ENCODE results near the gene COL6A5.
"Not testable (repeated sequence)": the region's sequence is repeated elsewhere in the genome, so short reads cannot be mapped to it uniquely, and the experiment has no call there.

COL6A5 gene

DNA sequence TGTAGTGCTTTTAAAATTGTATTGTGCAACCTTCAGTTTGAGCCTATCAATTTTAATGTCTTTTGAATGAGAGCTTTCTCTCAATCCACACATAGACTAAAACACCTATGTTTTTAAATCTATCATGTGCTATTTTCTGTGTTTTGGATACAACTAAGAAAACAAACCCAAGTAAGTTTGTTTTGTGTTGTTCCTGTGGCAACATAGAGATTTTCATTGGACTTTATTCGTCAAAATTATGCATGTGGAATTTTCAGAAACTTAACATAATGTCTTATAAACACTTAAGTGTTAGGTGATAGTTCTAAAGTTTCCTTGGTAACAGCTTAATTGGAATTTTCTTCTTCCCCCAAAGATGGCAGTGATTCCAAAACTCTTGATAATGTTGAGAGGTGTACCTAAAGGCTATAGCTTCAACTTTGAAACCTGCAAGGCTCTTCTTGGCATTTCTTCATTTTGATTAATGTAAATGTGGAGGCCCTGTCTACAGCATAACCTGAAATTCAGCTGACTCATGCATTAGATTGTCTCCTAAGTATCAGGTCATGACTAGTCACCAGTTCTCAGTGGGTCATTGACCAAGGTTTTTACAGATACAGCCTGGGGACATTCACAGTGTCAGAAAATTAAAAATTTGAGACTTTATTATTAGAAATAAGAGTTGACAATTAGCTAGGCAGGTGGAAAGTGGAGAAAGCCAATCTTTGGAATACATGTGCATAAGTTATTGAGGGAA, 44.4 kb downstream of the COL6A5 start:
- DNase-seq: no peak

DNA sequence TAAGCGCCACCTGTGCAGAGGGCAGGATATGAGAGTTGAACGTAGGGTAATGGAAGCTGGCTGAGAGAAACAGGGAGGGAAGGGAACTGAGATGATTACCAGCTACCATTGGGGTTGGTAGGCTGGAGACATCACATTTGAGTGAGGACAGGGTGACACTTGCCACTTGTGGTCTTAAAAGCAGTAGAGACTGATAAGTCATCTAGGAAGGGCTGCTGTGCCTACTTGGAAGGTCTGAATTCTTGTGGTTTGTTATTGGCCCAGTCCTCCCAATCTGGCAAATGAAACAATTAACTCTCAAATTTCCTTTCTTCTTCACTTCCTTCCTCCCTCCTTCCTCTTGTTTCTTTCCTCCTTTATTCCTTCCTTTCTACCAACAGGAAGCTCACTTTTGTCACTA, 46.8 kb downstream of the COL6A5 start:
- no peak for DNase-seq

DNA sequence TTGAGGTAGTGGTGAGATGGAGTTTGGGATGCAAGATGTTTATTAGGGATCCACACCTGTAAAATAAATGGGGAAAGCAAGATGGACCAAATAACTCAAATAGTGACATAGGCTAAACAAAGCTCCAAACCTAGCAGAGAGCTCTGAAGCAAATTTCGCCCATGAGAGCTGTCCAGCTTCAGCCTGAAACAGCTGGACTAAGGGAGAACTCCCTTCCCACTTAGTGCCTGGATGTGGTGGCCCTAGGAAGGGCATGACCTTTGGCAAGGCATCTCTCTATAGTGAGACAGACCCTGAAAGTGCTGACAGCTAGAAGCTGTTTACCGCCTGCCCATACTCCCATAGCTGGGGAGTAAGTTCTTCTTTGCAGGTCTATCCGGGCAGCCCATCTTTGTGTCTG, 48.1 kb downstream of the COL6A5 start:
- DNase-seq: no peak

DNA sequence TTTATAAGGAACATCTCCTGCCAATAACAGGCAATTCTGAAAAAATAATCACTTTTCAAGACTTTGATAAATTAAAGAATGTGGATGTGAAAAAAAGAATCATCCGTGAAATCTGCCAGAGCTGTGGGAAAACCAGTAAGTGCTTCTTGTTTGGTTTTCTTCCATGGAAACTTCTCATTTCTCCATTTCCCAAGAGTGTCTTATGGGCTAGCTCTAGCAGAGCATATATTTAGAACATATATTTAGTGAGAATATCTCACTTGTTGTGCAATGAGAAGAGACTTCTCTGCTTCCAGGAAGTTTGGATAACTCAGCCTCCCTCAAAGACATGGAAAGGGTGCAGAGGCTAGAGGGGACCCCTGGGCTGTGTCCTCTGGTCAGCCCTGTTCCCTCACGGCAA, 49.9 kb downstream of the COL6A5 start:
- DNase-seq: no peak

DNA sequence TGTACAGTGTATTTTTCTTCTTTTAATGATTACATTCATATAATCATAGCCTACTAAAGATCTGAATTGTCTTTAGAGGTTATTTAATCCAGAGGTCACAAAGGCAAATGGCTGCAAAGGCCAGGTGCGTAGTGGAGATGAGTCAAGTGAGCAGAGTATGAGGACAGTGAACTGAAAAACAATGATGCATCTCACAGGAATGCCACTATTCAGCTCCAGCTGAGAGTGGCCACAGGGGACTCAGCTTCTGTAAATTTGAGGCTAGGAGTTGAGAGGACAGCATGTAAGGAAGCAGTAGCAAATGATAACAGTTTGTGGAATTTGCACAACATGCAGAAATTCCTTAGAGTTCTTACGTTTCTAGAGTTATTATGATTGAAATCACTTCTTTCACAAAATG, 50.4 kb downstream of the COL6A5 start:
- DNase-seq: no peak

DNA sequence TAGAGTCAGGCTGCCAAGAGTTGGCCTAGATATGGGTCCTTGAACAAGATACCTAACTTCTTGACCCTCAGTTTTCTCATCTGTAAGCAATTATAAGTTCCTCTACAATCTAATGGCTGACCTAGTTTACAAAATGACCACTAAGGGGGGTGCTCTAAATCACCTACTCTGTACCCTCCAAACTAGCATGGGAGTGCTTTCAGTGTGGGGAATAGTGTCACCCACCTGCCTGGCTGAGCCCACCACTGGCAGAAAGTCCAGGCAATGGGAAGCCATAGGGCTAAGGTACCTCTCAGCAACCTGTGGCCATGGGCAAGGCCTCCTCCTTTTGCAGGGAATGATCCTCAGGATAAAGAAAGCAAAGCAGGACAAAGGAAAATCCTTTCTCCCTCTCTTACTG, 58.9 kb downstream of the COL6A5 start:
- DNase-seq: no peak

DNA sequence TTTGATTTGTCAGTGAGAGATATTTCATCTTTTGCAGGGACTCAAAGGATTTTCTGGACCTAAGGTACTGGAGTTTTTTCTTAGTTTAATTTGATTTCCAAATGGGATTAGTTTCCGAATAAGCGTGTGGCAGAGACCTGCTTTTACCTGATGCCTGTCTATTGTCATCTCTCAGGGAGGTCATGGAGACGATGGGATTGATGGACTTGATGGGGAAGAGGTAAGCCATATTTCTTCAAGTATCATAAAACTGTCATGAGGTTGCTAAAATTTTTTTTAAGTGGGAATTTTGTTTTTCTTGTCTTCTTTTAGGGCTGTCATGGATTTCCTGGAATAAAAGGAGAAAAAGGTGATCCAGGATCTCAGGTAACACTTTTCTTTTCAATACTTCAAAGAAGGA, 60.5 kb downstream of the COL6A5 start:
- DNase-seq: no peak

DNA sequence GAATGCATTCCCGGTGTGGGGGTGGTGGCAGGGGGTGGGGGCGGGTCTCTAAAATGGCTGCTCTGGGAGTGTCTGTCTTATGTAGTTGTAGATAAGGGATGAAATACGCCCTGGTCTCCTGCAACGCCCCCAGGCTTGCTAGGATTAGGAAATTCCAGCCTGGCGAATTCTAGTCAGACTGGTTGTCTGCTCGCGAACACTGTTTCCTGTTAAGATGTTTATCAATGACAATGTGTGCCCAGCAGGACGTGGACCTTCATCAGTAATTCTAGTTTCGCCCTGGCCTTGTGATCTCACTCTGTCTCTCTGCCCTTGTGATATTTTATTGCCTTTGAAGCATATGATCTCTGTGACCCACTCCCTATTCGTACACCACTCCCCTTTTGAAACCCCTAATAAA, 62.8 kb downstream of the COL6A5 start:
- DNase-seq: not testable (repeated sequence)

DNA sequence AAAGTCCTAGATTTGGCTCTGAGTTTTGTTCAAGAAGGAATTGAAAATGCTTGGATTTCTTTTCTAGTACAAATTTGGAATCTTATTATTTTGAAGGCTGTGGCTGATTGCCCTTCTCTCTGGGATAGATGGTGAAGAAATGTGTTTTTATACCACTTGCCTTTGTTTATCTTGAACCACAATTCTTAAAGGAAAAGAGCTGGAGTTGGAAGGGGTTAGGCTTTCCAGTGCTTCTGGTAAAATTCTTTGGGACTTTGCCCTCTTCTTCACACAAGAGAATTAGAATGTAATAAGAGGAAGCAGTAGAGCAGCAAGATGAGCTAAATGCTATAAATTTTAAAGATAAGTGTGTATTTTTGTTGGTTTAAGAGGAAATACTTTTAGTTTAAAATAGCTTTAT, 65.8 kb downstream of the COL6A5 start:
- DNase-seq: no peak

DNA sequence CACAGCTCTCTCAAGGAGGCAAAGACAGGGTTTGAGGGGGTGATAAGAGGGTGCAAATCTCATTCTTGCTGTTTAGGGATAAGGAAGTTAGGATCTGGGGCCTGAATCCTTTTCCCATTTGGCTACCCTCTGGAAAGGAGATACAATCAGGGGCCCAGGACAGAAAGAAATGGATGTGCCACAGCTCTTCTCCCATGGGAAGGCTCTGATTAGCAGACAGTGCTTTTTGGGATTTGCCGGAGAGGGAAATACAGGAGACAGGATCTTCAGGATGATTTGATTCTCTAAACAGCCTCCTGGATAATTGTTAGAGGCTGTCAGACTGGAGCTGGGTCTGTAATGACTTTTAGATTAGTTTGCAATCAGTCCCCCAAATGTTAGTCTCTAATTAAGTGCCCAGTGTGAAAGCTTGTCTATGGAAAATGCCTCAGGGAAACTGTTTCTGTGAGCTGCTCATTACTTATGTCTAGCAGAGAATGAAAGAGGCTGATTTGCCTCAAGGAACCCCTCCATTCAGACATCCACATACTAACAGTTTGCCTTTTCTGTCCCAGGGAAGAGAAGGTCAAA, 67.6 kb downstream of the COL6A5 start:
- no peak for DNase-seq

DNA sequence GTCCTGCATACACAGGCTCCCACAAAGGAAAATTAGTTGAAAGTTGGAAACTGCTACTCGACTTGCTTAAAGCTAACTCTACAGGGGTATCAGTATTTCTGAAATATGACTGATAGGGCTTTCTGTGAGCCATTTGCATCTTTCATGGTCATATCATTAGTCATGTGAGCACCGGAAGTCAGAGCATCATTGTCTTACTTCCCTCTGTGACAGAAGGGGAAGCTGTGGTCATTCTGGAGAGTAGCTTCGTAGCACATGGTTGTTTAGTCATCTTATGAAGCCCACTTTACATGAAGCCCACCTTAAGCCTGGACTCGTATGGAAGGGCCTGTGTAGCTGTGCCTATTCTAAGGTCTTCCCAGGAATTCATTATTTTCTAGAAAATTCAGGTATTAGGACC, 69.0 kb downstream of the COL6A5 start:
- no peak for DNase-seq

DNA sequence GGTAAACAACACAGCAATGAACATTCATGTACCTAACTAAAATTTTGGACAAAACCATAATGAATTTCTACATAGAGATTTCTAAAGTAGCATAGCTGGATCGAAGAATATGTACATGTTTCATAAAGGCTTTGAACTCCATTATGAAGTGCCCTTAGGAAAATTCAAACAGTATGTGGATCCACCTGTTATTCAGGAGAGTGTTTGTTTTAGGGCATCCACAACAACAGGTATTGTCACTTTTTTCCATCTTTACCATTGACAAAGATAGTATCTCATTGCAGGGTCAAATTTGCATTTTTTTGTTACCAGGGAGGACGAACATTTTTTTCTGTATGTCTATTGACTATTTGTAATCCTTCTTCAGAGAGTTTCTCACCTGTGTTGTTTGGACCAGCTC, 75.0 kb downstream of the COL6A5 start:
- no peak for DNase-seq

DNA sequence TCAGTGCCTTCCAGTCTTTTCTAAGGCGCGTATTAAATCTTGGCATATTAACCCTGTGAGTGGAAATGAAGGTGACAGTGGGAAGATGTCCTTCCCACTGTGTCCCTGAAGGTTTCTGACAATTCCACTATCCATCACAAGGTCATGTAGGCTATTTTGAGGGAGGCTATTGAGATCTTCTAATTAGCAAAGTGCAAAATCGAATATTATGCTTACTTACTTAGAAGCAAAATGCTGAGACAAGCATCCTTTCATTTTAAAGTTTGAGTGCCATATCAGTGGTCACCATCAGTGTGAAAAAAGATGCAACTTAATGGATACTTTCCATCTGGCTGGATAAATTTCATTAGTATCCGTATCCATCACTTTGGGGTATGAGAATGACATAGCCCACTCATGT, 77.6 kb downstream of the COL6A5 start:
- DNase-seq: no peak

DNA sequence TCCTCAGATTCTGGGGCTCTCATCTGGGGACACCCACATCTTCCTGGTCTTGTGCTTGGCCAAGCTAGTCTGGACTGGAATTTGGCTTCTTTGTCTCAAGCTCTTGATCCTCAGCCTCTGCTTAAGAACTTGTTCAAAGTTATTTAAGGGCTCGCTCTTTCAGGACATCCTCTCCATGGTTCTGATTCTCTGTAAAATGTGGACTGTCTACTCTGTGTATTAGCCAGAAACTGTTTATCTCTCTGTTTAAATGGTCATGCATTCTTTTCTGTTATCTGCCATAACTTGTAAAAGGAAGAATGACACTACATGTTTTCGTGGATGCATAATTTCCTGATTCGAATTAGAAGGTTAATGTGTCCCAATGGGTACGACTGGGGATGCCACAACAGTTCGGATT, 79.4 kb downstream of the COL6A5 start:
- DNase-seq: no peak

DNA sequence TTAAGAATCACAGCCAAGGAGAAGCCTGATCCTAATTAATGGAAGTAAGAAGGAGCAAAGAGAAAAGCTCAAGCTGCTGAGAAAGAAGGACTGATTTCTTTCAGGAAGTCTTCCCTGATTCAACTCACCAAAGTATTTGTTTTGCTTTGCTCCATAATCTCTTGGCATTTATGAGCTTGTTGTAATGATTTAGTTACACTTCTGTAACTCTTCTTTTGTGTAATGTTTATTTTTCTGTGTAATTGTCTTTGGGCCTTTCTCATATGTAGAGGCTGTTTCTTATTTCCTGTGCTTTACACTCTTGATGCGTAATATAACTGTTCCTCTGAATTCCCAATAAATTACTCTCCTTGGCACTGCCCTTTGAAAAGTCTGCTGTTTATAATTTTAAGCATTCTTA, 80.0 kb downstream of the COL6A5 start:
- no peak for DNase-seq

DNA sequence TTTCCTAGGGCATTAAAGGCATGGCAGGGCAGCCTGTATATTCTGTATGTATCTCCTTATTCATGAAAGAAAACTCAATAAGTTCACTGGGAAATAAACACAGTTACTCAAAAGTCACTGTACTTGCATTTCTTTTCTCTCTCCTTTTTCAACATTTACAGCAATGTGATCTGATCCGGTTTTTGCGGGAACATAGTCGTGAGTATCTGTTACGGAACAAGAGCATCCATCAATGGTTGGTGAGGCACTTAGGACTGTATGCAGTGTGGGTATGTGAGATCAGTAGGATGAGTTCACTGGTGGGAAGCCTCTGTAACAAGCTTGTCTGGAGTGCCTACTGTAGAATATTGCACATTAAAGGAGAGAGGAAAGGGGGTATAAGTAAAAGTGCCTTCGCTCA, 80.7 kb downstream of the COL6A5 start:
- DNase-seq: no peak

DNA sequence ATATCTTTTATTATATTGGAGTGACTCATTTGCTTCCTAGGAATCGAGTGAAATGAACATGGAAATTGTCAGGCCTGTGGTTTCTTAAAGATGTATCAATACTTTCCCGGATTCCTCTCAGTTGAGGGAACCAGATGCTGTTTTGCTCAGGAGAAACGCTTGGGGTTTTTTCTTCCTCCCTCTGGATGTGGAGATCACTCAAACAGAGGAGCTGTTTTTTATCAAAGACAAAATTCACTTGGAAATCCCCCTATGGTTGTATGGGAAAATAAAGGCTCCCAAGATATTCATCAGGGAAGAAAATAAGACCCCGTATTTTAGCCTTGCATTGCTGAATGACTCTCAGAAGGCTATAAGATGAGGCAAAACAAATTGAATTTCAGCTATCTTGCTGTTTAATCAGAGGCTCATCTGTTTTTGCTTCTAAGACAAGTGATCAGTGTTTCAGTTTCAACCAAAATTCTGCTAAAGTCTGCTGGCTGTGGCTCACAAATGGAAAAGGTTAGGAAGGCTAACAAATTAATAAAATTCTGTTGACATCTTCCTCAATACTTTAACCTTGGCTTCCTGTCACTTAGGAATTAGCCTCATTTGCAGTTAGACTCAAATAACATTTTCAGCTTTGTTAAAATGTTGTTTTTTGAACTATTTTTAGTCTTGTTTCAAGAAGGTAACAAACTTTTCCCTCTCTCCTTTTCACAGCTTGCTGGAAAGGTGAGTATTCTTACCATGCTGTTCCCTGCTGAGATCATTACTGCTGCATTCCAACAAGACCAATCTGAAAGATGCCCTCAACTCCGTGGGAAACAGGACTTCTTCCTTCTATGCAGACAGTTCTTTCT, 83.6 kb downstream of the COL6A5 start:
- no peak for DNase-seq

DNA sequence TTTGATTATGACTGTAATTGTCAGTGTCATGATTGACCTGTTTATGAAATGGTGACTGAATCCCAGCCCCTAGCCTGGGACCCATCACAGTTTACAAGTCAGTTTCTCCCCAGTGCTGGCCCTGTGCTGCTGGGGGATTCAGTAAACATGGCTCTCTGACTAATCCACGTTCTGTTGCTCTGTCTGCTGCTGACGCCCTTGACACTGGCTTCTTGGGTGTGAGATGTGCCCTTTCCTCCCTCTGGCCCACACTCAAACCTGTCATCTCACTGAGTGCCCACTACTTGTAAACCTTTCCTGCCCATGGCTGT, 84.2 kb downstream of the COL6A5 start:
- DNase-seq: no peak

DNA sequence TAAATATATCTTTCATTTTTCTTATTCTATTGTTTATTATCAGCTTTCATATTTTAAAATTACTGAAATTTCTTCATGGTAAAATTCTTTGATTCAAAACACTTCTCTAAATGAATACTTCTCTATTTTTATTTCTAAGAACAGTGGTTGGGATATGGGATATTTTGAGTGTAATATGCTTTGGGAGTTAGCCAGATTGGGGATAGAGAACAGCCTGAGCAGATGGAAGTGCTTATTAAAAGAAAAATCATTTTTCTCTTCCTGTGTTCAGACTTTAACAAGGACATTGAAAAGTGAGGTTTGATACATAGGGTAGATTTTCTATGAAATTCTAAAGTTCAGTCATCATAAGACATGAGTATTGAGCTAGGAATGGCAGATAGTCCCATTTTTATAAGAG, 84.8 kb downstream of the COL6A5 start:
- DNase-seq: no peak

DNA sequence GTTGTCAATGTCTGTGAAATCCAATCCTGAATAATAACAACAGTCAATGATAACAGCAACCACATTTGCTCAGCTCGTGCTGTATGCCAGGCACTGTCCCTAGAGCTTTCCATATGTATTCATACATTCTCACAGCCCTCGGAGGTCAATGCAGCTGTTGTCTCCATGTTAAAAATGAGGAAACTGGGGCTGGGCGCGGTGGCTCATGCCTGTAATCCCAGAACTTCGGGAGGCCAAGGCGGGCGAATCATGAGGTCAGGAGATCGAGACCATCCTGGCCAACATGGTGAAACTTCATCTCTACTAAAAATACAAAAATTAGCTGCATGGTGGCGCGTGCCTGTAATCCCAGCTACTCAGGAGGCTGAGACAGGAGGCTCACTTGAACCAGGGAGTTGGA, 86.6 kb downstream of the COL6A5 start:
- not testable (repeated sequence) for DNase-seq

DNA sequence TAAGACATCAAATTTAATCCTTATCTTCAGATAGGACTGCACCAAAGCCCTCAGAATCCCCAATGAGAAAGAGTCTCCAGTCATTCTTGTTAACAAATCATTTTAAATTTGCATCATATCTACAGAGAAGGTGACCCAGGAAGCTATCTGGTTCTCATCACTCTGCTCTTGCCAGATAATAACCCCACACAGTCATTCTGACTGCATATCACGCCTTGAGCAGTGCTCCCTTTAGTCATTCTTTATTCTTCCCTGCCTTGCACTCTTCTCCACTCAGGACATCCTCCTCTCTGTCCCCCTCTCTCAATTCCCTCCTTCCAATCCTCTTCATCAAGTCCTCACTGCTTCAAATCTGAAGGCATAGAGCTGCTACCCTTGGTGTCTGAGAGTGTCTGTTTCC, 87.8 kb downstream of the COL6A5 start:
- DNase-seq: no peak

DNA sequence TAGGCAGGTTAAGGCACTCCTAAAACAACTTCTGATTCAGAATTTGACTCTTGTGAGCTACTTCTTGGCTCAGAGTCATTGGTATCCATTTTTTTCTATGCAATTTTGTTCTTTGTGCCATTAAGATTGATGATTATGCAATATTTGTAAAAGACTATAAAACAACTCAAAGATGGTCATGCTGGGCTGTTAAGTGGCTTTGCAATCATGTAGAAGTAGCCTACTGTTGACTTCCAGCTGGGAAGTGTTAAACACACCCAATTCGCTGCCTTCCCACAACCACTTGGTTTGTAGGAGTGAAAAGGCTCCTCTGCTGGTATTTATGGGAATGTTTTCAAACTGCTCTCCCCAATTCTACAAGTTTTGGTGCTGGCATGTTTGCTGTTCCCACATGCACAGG, 96.8 kb downstream of the COL6A5 start:
- DNase-seq: no peak

DNA sequence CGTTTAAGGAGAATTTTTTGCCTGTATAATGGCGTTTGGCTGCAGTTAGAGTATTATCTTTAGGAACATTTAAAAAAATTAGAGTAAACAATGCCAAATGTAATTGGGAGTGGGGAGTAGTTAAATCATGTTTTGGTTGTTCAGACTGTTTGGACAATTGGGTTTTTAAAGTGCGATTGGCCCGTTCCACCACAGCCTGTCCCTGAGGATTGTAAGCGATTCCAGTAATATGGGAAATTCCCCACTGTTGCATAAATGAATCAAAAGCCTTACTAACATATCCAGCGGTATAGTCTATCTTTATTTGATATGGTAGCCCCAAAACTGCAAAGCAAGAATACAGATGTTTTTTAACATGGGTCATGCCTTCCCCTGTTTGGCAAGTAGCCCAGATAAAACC, 101.4 kb downstream of the COL6A5 start:
- not testable (repeated sequence) for DNase-seq

DNA sequence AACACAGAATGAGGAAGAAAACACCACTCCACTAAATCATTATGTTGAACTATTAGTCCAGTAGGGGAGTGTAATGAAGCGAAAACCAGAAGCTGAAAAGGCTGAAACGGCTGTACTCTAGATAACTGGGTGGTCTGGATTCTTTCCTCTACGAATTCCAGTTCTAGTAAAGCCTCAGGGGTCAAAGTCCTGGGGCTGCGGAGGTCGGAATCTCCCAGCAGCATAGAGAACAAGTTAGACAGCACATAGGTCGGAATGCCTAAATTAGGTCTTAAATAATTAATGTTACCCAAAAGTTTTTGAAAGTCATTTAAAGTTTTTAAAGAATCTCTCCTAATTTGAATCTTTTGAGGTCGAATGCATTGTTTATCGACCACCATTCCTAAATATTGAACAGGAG, 102.7 kb downstream of the COL6A5 start:
- DNase-seq: not testable (repeated sequence)

DNA sequence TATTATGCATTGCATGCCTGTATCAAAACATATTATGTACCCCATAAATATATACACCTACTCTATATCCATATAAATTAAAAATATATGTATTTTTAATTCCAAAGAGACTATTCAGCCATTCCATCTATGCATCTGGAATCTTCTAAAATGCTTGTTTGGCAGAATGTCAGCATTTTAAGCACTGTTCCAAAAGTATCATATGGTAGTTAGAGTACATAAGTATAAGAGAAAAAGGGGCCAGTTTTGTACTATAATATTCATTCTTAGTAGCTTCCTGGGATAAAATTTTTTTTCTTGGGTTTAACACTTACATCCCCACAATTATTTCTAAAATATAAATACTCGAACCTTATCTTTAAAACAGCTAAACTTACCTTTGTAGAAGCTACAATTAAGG, 111.1 kb downstream of the COL6A5 start:
- DNase-seq: no peak

All from activated T-cell treated with anti-CD3 and anti-CD28 coated beads, Interleukin-2, amount 50 U/mL, for 1 hour (primary cell).